HG02571 (cell line): ENCODE results near the gene SEC24B.
"Not testable (repeated sequence)": the region's sequence is repeated elsewhere in the genome, so short reads cannot be mapped to it uniquely, and the experiment has no call there.

ENCODE experiments used
- ATAC-seq: cut with Tn5 transposase; IDR thresholded peaks from one replicate; pipeline ENCODE4 v1.9.1; 2021; ENCODE audit warnings: mild to moderate bottlenecking, moderate library complexity; ENCODE audit not compliant: unreplicated experiment

SEC24B gene

GRCh38 chr4:109497511-109497910 is 63.9 kb downstream of the SEC24B start:
- no peak for ATAC-seq

- no peak for ATAC-seq
Measured at GRCh38 chr4:109499513-109499912, 65.9 kb downstream of the SEC24B start.

GRCh38 chr4:109506890-109507289 is 73.3 kb downstream of the SEC24B start:
- no peak for ATAC-seq

- no peak for ATAC-seq
Measured at GRCh38 chr4:109510687-109511086, 77.1 kb downstream of the SEC24B start.

GRCh38 chr4:109511414-109511813 is 77.8 kb downstream of the SEC24B start:
- no peak for ATAC-seq

- ATAC-seq, result not testable (repeated sequence)
Measured at GRCh38 chr4:109513368-109513767, 79.8 kb downstream of the SEC24B start.

- no peak for ATAC-seq
Measured at GRCh38 chr4:109532182-109532581, 98.6 kb downstream of the SEC24B start.

GRCh38 chr4:109545401-109545800 is 111.8 kb downstream of the SEC24B start:
- ATAC-seq, result no peak

- ATAC-seq, result no peak
Measured at GRCh38 chr4:109547394-109547793, 113.8 kb downstream of the SEC24B start.

GRCh38 chr4:109548655-109549054 is 115.0 kb downstream of the SEC24B start:
- ATAC-seq, result no peak

GRCh38 chr4:109552237-109552636 is 118.6 kb downstream of the SEC24B start:
- no peak for ATAC-seq

GRCh38 chr4:109553130-109553529 is 119.5 kb downstream of the SEC24B start:
- no peak for ATAC-seq

GRCh38 chr4:109554971-109555370 is 121.4 kb downstream of the SEC24B start:
- no peak for ATAC-seq

GRCh38 chr4:109557433-109557832 is 123.8 kb downstream of the SEC24B start:
- ATAC-seq, result no peak

GRCh38 chr4:109558095-109558494 is 124.5 kb downstream of the SEC24B start:
- not testable (repeated sequence) for ATAC-seq

- peak; percentile 21 for ATAC-seq
Measured at GRCh38 chr4:109559625-109559982, 126.0 kb downstream of the SEC24B start.

- peak; percentile 89 for ATAC-seq
Measured at GRCh38 chr4:109559983-109560686, 126.5 kb downstream of the SEC24B start, which contains the start of gene MCUB. Gene MCUB (plus strand): TSS chr4:109560246. CDS start chr4:109560338, 92 bp downstream.

- peak; percentile 61 for ATAC-seq
Measured at GRCh38 chr4:109560687-109561461, 127.3 kb downstream of the SEC24B start.

- no peak for ATAC-seq
Measured at GRCh38 chr4:109562457-109563239, 129.0 kb downstream of the SEC24B start.

- ATAC-seq, result no peak
Measured at GRCh38 chr4:109571494-109571893, 137.9 kb downstream of the SEC24B start.

- ATAC-seq, result no peak
Measured at GRCh38 chr4:109572154-109572553, 138.5 kb downstream of the SEC24B start.
